IPS-15b (cell line): ENCODE results near the gene TLE6.
A peak's percentile ranks its signal among the peaks of the same experiment; 100 is the strongest.
"Not testable (repeated sequence)": the region's sequence is repeated elsewhere in the genome, so short reads cannot be mapped to it uniquely, and the experiment has no call there.

Experiments used
- H3K27me3 ChIP-seq: one replicate; pipeline ENCODE4 v1.6.1; 2013; ENCODE audit warnings: low read length; ENCODE audit not compliant: control insufficient read depth, insufficient read depth
- H3K36me3 ChIP-seq: one replicate; pipeline ENCODE4 v1.6.1; 2013; ENCODE audit warnings: low read length; ENCODE audit not compliant: control insufficient read depth, insufficient read depth
- H3K4me1 ChIP-seq: one replicate; pipeline ENCODE4 v1.6.1; 2013; ENCODE audit warnings: mild to moderate bottlenecking, low read length; ENCODE audit not compliant: control insufficient read depth, insufficient read depth
- H3K4me3 ChIP-seq: one replicate; pipeline ENCODE4 v1.5.1; 2013; ENCODE audit warnings: low read depth, low read length
- H3K9ac ChIP-seq: one replicate; pipeline ENCODE4 v1.6.1; 2013; ENCODE audit warnings: low read depth, mild to moderate bottlenecking, low read length
- H3K9me3 ChIP-seq: one replicate; pipeline ENCODE4 v1.6.1; 2013; ENCODE audit warnings: mild to moderate bottlenecking, low read length; ENCODE audit not compliant: control insufficient read depth, insufficient read depth

Gene TLE6

GRCh38 chr19:2977001-2977745, at the start of gene TLE6:
TSS of gene TLE6 (plus strand) at chr19:2977564. CDS start at chr19:2978234, 670 bp downstream.
- Histone ChIP-seq H3K4me3 (peak within 1 kb of the TSS; percentile 49), H3K4me1 (no peaks in the 10 kb centered on the region), H3K9me3 (no peaks in the 10 kb centered on the region), H3K27me3 (peaks cover 7% of the 10 kb centered on the region), H3K9ac (no peak within 1 kb of the TSS), H3K36me3 (no peaks in the 10 kb centered on the region)

- peaks cover 31% of the 10 kb centered on the region for H3K9me3 ChIP-seq
- H3K36me3 ChIP-seq, result peaks cover 33% of the 10 kb centered on the region
- no peaks in the 10 kb centered on the region for H3K27me3 ChIP-seq
- H3K4me3 ChIP-seq, result no peak overlapping the region
- no peak overlapping the region for H3K9ac ChIP-seq
- H3K4me1 ChIP-seq, result no peaks in the 10 kb centered on the region
Observed at GRCh38 chr19:2933490-2933910, 43.9 kb upstream of the TLE6 start.

- H3K4me3 ChIP-seq, H3K9ac ChIP-seq, H3K27me3 ChIP-seq, H3K4me1 ChIP-seq: not testable (repeated sequence)
- H3K36me3 ChIP-seq, result peaks cover 33% of the 10 kb centered on the region
- peaks cover 28% of the 10 kb centered on the region for H3K9me3 ChIP-seq
Observed at GRCh38 chr19:2935863-2936262, 41.5 kb upstream of the TLE6 start.

- H3K4me3 ChIP-seq, result no peak overlapping the region
- no peaks in the 10 kb centered on the region for H3K27me3 ChIP-seq
- no peaks in the 10 kb centered on the region for H3K9me3 ChIP-seq
- H3K9ac ChIP-seq, result no peak overlapping the region
- peaks cover 3% of the 10 kb centered on the region for H3K36me3 ChIP-seq
- no peaks in the 10 kb centered on the region for H3K4me1 ChIP-seq
Observed at GRCh38 chr19:2942928-2943640, 34.3 kb upstream of the TLE6 start.

- H3K4me3 ChIP-seq, result peak overlapping the region; percentile 64
Observed at GRCh38 chr19:2944403-2944774, 33.0 kb upstream of the TLE6 start.

GRCh38 chr19:2944775-2945574, 32.4 kb upstream of the TLE6 start, which contains the start of gene ZNF77:
TSS of gene ZNF77 (minus strand) at chr19:2944971. CDS start at chr19:2944840, 131 bp downstream.
- no peaks in the 10 kb centered on the region for H3K4me1 ChIP-seq
- peak within 1 kb of the TSS; percentile 64 for H3K4me3 ChIP-seq
- no peaks in the 10 kb centered on the region for H3K36me3 ChIP-seq
- no peaks in the 10 kb centered on the region for H3K9me3 ChIP-seq
- H3K27me3 ChIP-seq, result no peaks in the 10 kb centered on the region
- H3K9ac ChIP-seq, result peak within 1 kb of the TSS; percentile 87

More at GRCh38 chr19:2944403-2944774, 33.0 kb upstream of the TLE6 start:
- no peaks in the 10 kb centered on the region for H3K9me3 ChIP-seq
- no peaks in the 10 kb centered on the region for H3K4me1 ChIP-seq
- H3K9ac ChIP-seq, result peak overlapping the region; percentile 87
- no peaks in the 10 kb centered on the region for H3K27me3 ChIP-seq
- H3K36me3 ChIP-seq, result no peaks in the 10 kb centered on the region

GRCh38 chr19:2945575-2946184, 31.7 kb upstream of the TLE6 start:
- H3K4me1 ChIP-seq, result no peaks in the 10 kb centered on the region
- no peaks in the 10 kb centered on the region for H3K36me3 ChIP-seq
- peak overlapping the region; percentile 64 for H3K4me3 ChIP-seq
- no peaks in the 10 kb centered on the region for H3K27me3 ChIP-seq
- H3K9ac ChIP-seq, result peak overlapping the region; percentile 0
- no peaks in the 10 kb centered on the region for H3K9me3 ChIP-seq

GRCh38 chr19:2949939-2950285, 27.5 kb upstream of the TLE6 start:
- Histone ChIP-seq H3K9me3 (no peaks in the 10 kb centered on the region), H3K9ac (peak overlapping the region; percentile 85), H3K4me1 (no peaks in the 10 kb centered on the region)

GRCh38 chr19:2950286-2951124, 26.9 kb upstream of the TLE6 start:
- H3K9me3 ChIP-seq, result no peaks in the 10 kb centered on the region
- H3K4me3 ChIP-seq, result peak overlapping the region; percentile 92
- H3K9ac ChIP-seq, result peak overlapping the region; percentile 85
- no peaks in the 10 kb centered on the region for H3K36me3 ChIP-seq
- no peaks in the 10 kb centered on the region for H3K4me1 ChIP-seq
- no peaks in the 10 kb centered on the region for H3K27me3 ChIP-seq

More at GRCh38 chr19:2949939-2950285, 27.5 kb upstream of the TLE6 start:
- Histone ChIP-seq H3K36me3 (no peaks in the 10 kb centered on the region), H3K4me3 (peak overlapping the region; percentile 92), H3K27me3 (no peaks in the 10 kb centered on the region)

- H3K9me3 ChIP-seq, result no peaks in the 10 kb centered on the region
- no peaks in the 10 kb centered on the region for H3K36me3 ChIP-seq
- H3K4me3 ChIP-seq, result no peak overlapping the region
- H3K4me1 ChIP-seq, result no peaks in the 10 kb centered on the region
- H3K9ac ChIP-seq, result no peak overlapping the region
- H3K27me3 ChIP-seq, result no peaks in the 10 kb centered on the region
Observed at GRCh38 chr19:2952953-2953481, 24.3 kb upstream of the TLE6 start.
